Measurements from ENCODE around the gene ELAVL1.

DNA sequence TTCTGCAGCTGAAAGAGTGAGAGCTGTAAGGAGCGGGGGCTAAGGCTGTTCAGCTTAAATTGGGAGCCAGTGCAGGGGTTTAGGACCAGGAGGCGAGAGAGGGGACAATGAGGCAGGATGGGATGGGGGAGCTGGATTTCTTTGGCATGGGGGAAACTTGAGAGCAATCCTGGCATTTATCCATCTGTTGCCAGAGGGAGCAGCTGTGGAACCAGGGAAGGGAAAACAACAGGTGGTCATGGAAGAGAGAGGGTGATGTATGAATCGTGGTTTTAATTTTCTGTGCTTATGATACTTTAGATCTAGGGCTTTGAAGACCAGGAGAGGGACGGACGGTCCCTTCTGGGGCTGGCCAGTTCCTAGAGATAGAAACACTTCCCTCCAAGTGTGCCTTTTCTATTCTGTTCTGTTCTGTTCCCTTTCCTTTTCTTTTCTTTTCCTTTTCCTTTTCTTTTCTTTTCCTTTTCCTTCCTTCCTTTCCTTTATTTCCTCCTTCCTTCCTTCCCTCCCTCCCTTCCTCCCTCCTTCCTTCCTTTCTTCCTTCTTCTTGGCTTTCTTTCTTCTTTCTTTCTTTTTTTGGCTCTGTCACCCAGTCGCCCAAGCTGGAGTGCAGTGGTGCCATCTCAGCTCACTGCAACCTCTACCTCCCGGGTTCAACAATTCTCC, 31.1 kb upstream of the ELAVL1 start:
- TF ChIP-seq, protein P1, sequence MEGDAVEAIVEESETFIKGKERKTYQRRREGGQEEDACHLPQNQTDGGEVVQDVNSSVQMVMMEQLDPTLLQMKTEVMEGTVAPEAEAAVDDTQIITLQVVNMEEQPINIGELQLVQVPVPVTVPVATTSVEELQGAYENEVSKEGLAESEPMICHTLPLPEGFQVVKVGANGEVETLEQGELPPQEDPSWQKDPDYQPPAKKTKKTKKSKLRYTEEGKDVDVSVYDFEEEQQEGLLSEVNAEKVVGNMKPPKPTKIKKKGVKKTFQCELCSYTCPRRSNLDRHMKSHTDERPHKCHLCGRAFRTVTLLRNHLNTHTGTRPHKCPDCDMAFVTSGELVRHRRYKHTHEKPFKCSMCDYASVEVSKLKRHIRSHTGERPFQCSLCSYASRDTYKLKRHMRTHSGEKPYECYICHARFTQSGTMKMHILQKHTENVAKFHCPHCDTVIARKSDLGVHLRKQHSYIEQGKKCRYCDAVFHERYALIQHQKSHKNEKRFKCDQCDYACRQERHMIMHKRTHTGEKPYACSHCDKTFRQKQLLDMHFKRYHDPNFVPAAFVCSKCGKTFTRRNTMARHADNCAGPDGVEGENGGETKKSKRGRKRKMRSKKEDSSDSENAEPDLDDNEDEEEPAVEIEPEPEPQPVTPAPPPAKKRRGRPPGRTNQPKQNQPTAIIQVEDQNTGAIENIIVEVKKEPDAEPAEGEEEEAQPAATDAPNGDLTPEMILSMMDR (IDR thresholded peaks at IDR 0.05 in 8 of 11, conservative IDR thresholded peaks at IDR 0.05 in 3 of 11), result no peak
- no peak for TF ChIP-seq POLR2AphosphoS5 (IDR thresholded peaks at IDR 0.05)
